HG03196 (cell line): ENCODE measurements around the gene TRAK1.

Source experiments
- ATAC-seq: cut with Tn5 transposase; IDR thresholded peaks from one replicate; pipeline ENCODE4 v1.9.1; 2021; ENCODE audit not compliant: unreplicated experiment

Gene TRAK1

GRCh38 chr3:42120866-42121265, 29.7 kb downstream of the TRAK1 start:
- ATAC-seq = no peak

GRCh38 chr3:42122261-42123011, 31.3 kb downstream of the TRAK1 start:
- ATAC-seq = no peak

GRCh38 chr3:42123012-42123581, 31.9 kb downstream of the TRAK1 start:
- no peak for ATAC-seq

GRCh38 chr3:42123824-42124658, 32.9 kb downstream of the TRAK1 start:
- no peak for ATAC-seq

- ATAC-seq = no peak
Observed at GRCh38 chr3:42127226-42127625, 36.1 kb downstream of the TRAK1 start.

GRCh38 chr3:42128526-42128925, 37.4 kb downstream of the TRAK1 start:
- no peak for ATAC-seq

- peak; percentile 67 for ATAC-seq
Observed at GRCh38 chr3:42129014-42129953, 38.1 kb downstream of the TRAK1 start.

GRCh38 chr3:42130007-42130328, 38.8 kb downstream of the TRAK1 start:
- ATAC-seq = no peak

- ATAC-seq = no peak
Observed at GRCh38 chr3:42130329-42131070, 39.3 kb downstream of the TRAK1 start.

GRCh38 chr3:42133500-42134298, 42.5 kb downstream of the TRAK1 start:
- ATAC-seq = no peak

GRCh38 chr3:42134867-42135464, 43.8 kb downstream of the TRAK1 start:
- ATAC-seq = no peak

GRCh38 chr3:42139621-42140453, 48.7 kb downstream of the TRAK1 start:
- no peak for ATAC-seq

GRCh38 chr3:42140665-42141203, 49.6 kb downstream of the TRAK1 start:
- ATAC-seq = no peak

GRCh38 chr3:42143440-42143839, 52.3 kb downstream of the TRAK1 start:
- ATAC-seq = no peak

GRCh38 chr3:42144209-42144608, 53.1 kb downstream of the TRAK1 start:
- ATAC-seq = no peak

- ATAC-seq = no peak
Observed at GRCh38 chr3:42148086-42148848, 57.1 kb downstream of the TRAK1 start.

GRCh38 chr3:42148982-42149432, 57.9 kb downstream of the TRAK1 start:
- ATAC-seq = no peak
